Measurements from ENCODE around the gene ATP8B3.

ATP8B3 gene

DNA sequence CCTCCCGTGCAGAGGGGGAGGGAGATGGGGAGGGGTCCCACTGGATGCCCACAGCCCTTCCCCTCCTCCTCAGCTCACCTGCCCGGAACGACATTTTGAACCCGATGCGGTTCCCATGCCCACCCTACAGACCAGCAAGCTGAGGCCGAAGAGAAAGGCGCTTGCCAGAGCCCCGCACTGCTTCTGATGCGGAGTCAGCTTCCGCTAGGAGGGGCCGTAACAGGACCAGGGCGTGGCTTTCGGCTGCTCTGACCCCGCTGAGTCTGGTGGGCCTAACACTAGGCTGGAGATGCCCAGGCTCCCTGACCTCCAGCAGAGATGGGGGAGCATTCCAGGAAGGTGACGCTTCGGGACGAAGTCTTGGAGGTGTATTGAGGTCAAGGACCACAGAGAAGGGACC is 52.1 kb downstream of the ATP8B3 start:
- DNase-seq (ENCODE audit: low read depth): no peak
- TF ChIP-seq, protein P1, sequence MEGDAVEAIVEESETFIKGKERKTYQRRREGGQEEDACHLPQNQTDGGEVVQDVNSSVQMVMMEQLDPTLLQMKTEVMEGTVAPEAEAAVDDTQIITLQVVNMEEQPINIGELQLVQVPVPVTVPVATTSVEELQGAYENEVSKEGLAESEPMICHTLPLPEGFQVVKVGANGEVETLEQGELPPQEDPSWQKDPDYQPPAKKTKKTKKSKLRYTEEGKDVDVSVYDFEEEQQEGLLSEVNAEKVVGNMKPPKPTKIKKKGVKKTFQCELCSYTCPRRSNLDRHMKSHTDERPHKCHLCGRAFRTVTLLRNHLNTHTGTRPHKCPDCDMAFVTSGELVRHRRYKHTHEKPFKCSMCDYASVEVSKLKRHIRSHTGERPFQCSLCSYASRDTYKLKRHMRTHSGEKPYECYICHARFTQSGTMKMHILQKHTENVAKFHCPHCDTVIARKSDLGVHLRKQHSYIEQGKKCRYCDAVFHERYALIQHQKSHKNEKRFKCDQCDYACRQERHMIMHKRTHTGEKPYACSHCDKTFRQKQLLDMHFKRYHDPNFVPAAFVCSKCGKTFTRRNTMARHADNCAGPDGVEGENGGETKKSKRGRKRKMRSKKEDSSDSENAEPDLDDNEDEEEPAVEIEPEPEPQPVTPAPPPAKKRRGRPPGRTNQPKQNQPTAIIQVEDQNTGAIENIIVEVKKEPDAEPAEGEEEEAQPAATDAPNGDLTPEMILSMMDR (conservative IDR thresholded peaks at IDR 0.05; ENCODE audit: control insufficient read depth, insufficient read depth, low read depth, low read length): no peak

GRCh38 chr19:1758959-1759903 is 52.8 kb downstream of the ATP8B3 start:
- no peak for DNase-seq (ENCODE audit: low read depth)
- TF ChIP-seq, protein P1 (conservative IDR thresholded peaks at IDR 0.05; ENCODE audit: control insufficient read depth, insufficient read depth, low read depth, low read length): no peak
- no peak overlapping the region for H3K4me3 ChIP-seq (ENCODE audit: control insufficient read depth, low read depth, low read length)

More for the DNA sequence above, 52.1 kb downstream of the ATP8B3 start:
- H3K4me3 ChIP-seq (ENCODE audit: control insufficient read depth, low read depth, low read length): no peak overlapping the region

GRCh38 chr19:1758231-1758577 is 53.9 kb downstream of the ATP8B3 start:
- no peak for DNase-seq (ENCODE audit: low read depth)
- TF ChIP-seq, protein P1 (conservative IDR thresholded peaks at IDR 0.05; ENCODE audit: control insufficient read depth, insufficient read depth, low read depth, low read length): no peak
- H3K4me3 ChIP-seq (ENCODE audit: control insufficient read depth, low read depth, low read length): no peak overlapping the region

DNA sequence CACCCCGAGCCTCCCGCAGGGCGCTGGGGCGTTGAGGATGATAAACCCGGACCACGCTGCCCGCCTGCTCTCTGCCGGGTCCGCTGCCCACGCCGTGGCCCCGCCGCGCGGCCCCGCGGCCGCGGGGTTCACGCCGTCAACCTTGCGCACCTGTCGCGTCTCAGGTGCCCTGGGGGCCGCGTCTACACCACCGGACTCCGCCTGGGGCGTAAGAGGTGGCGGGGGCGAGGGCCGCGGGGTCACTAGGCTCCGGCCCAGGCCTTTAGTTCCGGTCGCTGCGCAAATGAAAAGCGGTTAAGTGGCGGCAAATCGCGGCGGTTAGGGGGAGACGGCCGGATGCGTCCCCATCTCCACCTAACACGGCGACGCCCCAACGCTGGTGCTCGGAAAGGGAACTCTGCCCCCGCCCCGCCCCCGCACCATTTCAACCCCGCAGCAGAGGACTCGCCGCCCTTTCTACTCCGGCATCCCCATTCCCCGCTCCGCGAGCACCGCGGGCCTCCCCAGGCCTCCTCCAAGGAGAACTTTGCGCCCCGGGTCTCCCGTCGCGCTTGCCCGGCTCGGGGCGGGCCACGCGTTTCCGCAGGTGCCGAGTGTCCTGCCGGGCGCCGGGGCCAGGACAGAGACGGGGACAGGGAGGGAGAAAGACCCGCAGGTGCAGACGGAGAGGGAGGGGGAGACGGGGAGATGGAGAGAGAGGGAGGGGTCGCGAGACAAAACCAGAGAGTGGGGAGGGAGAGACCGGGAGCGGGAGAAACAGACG is 54.4 kb downstream of the ATP8B3 start:
- DNase-seq (ENCODE audit: low read depth): no peak
- TF ChIP-seq, protein P1 (conservative IDR thresholded peaks at IDR 0.05; ENCODE audit: control insufficient read depth, insufficient read depth, low read depth, low read length): no peak

GRCh38 chr19:1756705-1757465 is 55.2 kb downstream of the ATP8B3 start:
- DNase-seq (ENCODE audit: low read depth): no peak
- H3K4me3 ChIP-seq (ENCODE audit: control insufficient read depth, low read depth, low read length): no peak overlapping the region
- TF ChIP-seq, protein P1 (conservative IDR thresholded peaks at IDR 0.05; ENCODE audit: control insufficient read depth, insufficient read depth, low read depth, low read length): no peak

More for the DNA sequence above, 54.4 kb downstream of the ATP8B3 start:
- no peak overlapping the region for H3K4me3 ChIP-seq (ENCODE audit: control insufficient read depth, low read depth, low read length)

DNA sequence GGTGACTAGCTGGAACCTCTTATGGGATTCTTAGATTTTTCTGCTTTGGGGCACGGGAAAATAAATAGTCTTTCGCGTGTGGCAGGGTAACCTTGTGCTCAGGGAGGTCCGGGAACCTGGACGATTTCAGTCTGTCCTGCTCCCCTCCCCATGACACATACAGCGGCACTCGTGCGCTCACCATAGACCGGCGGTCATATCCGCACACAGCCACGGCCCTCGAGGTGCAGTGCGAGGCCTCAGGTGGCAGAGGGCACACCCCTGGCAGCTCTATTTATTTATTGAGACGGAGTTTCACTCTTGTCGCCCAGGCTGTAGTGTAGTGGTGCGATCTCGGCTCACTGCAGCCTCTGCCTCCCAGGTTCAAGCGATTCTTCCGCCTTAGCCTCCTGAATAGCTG is 55.8 kb downstream of the ATP8B3 start:
- no peak overlapping the region for H3K4me3 ChIP-seq (ENCODE audit: control insufficient read depth, low read depth, low read length)
- TF ChIP-seq, protein P1 (conservative IDR thresholded peaks at IDR 0.05; ENCODE audit: control insufficient read depth, insufficient read depth, low read depth, low read length): no peak
- no peak for DNase-seq (ENCODE audit: low read depth)

Data from fibroblast of mammary gland (primary cell).